GM18868 (cell line): ENCODE results near the gene SDK1.
"Not testable (repeated sequence)": the region's sequence is repeated elsewhere in the genome, so short reads cannot be mapped to it uniquely, and the experiment has no call there.

Experiments used
- ATAC-seq: cut with Tn5 transposase; IDR thresholded peaks from one replicate; pipeline ENCODE4 v1.9.1; 2021; ENCODE audit warnings: mild to moderate bottlenecking, moderate library complexity; ENCODE audit not compliant: unreplicated experiment

Gene SDK1

DNA sequence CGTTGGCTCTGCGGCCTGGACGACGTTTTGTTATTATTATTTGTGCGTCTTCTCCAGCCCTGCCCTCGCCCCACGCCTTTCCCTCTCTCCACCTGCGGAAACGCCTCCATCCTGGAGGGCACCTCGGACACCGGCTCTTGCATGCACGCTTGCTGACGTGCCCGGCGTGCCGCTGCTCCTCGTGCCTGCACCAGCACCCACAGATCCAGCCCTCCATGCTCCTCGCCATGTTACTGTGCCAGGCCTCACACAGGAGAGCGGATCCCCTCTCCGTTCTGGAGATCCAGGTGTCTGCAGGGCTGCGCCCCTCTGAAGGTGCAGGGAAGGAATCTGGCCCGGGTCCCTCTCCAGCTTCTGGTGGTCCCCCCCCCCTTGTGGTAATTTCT, 1007.1 kb downstream of the SDK1 start:
- no peak for ATAC-seq

GRCh38 chr7:4313911-4314310, 1012.9 kb downstream of the SDK1 start:
- not testable (repeated sequence) for ATAC-seq

DNA sequence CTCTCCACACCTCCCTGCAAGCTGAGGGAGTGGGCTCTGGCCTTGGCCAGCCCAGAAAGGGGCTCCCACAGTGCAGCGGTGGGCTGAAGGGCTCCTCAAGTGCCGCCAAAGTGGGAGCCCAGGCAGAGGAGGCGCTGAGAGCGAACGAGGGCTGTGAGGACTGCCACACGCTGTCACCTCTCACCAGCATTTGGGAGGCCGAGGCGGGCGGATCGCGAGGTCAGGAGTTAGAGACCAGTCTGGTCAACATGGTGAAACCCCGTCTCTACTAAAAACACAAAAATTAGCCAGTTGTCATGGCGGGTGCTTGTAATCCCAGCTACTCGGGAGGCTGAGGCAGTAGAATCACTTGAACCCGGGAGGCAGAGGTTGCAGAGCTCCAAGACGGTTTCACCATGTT, 1013.3 kb downstream of the SDK1 start:
- not testable (repeated sequence) for ATAC-seq
